NCI-H146 treated with DMSO at 0.1 percent for 48 hours (cell line): ENCODE measurements around the gene PROB1.

Experiments
- DNase-seq: peaks from one replicate; lab custom pipeline; 2025; ENCODE audit not compliant: unreplicated experiment; lab: John Stamatoyannopoulos, UW

Gene PROB1

DNA sequence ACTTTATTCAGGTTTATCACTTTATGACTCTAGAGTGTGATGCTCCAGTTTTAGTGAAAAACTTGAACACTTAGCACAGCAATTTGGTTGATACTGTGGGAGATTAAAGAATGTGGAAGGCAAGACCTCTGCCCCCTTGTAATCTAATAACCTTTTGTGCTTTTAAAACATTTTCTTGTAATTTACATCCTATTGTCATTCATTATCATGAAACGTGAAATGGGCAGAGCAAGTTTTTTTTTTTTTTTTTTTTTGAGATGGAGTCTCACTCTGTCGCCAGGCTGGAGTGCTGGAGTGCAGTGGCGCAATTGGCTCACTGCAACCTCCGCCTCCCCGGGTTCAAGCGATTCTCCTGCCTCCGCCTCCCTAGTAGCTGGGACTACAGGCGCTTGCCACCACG, 51.4 kb downstream of the PROB1 start:
- no peak for DNase-seq

DNA sequence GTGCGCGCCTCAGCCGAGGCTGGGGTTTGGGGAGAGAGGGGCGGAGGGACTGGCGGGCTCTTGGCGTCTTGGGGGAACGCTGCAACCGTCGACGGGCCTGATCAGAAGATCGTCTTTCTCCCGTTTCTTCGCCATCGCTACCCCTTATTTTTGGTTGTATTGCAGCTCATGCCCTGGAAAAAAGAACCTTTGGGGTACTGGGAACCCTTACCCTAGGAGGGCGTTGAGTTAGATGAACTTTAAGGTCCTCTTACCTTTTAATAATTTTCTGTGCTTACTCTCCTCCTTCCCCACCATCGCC, 52.5 kb downstream of the PROB1 start:
- DNase-seq = no peak

DNA sequence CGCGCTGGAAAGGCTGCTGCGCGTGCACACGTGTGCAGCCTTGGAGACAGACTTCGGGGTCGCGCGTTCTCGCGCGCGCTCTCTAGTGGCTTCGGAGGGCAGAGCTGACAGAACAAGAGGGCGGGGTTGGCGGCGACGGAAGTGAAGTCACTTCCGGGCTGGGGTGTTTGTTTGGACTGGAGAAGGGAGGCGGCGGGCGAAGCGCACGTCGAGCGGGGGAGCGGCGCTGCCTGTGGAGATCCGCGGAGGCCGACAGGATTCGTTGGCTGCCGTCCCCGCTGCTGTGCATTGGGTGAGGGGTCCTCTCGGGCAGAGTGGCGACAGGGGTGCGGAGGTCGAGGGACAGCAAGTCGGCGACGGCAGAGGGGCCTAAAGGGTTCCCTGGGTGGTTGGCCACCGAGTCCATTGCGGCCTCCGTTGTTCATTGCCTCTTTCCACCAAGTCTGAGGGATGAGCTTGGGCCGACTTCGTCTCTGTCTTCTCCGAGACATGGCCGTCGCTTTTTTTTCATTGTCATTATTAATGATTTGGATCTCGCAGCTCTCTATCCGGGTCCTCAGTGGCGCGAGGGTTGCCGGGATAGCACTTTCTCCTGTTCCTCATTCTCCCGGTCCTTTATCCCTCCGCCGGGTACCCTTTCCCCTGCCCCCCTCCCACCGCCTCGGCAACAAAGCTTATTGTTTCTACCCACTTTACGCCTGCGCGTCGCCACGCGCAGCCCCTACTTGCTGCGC, 53.0 kb downstream of the PROB1 start, which contains the start of gene PAIP2:
Gene PAIP2, plus strand, starts transcription at position 166 of the 734 bp plus-strand sequence. CDS start 21,931 bp downstream, outside the sequence.
- DNase-seq = peak; percentile 91

DNA sequence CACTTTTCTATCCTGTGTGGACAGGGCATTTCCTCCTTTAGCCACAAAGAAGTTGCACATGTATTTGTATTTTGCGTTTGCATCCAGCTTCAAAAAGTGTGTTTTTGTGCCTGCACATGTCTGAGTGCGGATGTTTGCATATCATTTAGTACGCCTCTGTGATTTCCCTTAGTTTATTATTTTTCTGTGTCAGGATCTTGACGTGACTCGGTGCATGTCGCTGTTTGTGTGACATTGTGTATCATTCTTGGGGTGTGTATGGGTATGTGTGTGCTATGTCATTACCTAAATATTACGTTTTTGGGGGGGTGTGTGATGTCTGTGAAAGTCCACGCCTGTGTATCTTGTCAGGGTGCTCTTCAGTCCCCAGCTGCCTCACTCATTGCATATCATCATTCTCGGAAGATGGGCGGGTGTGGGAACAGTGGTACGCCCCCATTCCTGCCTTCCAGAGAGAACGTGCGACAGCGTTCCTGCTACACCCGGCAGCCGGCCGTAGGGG, 53.7 kb downstream of the PROB1 start:
- no peak for DNase-seq
